Stimulated activated CD8-positive, alpha-beta memory T cell treated with anti-CD3 and anti-CD28 coated beads, Interleukin-15, amount 100 ng/mL, for 48 hours (primary cell): ENCODE measurements around the gene CFAP65.
A peak's percentile ranks its signal among the peaks of the same experiment; 100 is the strongest.

Source experiments
- DNase-seq, 2 donors: peaks; one replicate each; pipeline ENCODE4 v3.0.0-alpha.2; 2020; ENCODE audit warnings: low read depth in 2 of 2

Gene CFAP65

GRCh38 chr2:219030177-219030940 lies 11.0 kb downstream of the CFAP65 start:
- DNase-seq, result no peak

GRCh38 chr2:219029829-219030165 lies 11.5 kb downstream of the CFAP65 start:
- DNase-seq, result peak; percentile 47 to 49

GRCh38 chr2:219028996-219029828 lies 12.1 kb downstream of the CFAP65 start:
- no peak for DNase-seq

- DNase-seq, result no peak
These were observed 13.2 kb downstream of the CFAP65 start for GRCh38 chr2:219028141-219028540.

DNA sequence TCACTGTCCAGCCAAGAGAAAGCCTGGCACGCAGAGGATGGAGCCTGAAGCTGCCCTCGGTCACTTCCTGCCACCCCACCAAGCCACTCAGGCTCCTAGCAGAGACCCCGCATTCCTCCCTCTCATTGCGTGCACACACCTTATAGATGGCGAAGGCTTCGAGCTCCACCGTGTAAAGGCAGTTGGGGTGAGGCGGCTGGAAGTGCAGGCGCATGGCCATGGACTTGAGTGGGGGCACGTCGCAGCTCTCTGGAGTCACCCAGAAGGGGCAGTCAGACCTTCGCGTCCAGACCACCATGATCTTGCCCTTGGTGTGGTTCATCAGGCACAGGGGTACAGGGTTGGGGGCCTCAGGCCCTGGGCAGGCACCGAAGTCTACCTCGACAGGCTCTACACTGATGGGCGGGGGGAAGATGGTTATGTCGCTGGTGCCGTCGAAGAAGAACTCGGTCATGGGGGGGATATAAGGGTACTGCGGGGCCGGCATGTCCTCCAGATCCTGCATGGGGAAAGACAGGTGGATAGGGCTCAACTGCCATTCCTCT lies 13.7 kb downstream of the CFAP65 start:
- DNase-seq, result no peak

DNA sequence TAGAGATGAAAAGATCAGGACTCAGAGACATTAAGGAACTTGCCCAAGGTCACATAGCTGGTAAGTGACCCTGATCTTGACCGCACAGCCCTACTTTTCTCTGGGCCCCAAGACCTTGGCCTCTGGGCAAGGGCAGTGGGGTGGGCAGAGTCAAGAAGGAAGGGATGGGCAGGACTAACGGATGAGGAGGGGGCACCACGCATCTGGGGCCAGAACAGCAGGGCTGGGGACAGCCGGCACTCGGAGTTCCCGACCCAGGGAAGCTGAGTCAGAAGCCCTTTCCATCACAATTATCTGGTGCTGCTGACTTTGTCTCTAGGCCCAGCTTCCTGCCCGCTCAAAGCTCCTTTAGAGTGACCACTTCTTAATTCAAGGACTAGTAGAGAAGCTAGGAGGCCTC lies 14.4 kb downstream of the CFAP65 start:
- no peak for DNase-seq

DNA sequence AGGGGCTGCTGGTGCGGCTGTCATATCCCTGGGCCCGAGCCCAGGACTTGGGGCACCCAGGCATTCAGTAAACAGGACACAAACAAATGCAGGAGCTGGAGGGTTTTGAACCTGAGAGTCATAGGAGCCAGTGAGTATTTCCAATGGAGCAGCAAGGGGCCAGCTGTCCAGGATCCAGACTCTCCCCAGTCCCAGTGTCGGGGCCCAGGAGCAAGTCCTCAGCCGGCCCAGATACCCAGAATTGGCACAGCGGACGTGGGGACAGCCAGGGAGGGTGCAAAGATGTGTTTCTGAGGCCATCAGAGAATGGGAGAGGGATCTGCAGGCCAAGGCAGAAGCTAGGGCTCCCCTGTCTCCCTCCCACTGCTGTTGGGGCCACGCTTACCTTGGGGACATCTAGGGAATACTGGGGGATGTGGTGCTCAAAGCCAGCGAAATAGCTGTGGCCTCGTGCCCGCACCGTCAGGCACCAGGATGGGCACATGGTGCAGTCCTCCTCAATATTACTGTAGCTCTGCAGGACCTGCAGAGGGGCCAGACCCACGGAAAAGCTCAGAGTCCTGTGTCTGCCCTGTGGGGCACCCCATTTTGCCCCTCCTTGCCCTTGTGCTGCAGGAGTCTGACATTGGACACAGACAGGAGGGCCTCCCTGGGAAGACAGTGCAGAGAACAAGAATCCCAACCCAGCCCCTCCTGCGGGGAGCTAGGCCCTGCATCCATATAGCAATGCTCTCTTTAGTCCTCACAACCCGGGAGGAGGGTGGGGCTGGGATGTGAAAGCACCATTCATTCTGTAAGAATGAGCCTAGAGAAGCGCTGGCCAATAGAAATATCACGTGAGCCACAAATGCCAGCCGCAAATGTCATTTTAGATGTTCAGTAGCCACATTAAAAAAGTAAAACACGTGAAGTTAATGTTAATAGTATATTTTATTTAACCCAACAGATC lies 15.4 kb downstream of the CFAP65 start:
- no peak for DNase-seq

DNA sequence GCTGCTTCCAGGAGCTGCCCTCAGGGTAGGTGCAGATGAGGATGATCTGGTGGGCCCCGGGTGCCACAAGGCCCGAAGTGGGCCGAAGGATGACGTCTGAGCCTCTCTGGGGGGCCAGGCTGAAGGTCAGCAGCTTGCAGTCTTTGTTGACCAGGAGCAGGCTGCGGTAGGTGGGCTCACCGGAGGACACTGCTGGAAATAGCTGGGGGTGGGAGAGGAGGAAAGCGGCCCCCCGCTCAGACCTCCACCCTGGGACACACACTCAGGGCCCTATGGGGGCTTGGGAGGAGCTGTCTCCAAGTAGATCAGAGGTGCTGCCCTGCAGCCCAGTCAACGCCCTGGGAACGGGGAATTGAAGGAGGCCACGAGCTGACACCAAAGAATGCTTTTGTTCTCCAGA lies 17.3 kb downstream of the CFAP65 start:
- no peak for DNase-seq

DNA sequence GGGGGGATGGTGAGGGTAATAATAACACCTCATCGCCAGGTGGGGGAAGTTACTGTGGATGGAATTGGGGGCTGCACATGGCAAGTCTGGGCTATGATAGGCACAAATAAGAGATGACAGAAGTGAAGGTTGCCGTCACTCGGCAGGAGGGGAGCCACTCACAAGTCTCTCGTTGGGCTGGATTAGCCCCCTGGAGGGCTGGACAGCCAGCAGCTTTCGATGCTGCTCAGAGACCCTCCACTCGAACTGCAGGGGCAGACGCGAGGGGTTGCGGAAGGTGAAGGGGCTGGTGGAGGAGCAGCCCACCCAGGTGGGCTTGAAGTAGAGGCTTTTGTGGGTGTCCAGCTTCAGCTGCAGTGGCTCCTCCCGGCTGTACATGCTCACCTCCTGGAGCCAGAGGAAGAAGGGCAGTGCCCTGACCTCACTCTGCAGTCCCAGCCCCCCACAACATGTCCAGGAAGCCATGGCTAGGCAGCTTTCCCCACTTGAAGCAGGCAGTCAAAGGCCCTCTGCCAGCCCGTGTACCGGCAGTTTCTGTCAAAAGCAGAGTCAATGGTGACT lies 18.2 kb downstream of the CFAP65 start:
- no peak for DNase-seq

DNA sequence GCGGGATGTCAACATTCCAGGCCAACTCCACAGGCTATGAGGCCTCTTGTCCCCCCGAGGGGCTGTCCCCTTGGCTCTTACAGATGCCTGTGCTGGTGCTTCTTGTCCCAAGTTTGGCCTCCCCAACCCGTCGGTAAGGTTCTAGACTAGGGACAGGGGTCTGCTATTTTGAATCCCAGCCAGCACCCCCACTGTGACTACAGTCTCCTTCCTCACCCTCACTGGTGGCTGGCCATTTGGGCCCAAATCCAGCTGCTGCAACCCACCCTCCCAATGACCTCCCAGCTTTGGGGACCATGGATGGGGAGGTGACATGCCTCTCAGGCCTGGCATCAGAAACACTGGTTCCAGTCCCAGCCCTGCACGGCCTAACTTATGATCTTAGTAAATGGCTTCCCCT lies 18.7 kb downstream of the CFAP65 start:
- DNase-seq, result no peak

DNA sequence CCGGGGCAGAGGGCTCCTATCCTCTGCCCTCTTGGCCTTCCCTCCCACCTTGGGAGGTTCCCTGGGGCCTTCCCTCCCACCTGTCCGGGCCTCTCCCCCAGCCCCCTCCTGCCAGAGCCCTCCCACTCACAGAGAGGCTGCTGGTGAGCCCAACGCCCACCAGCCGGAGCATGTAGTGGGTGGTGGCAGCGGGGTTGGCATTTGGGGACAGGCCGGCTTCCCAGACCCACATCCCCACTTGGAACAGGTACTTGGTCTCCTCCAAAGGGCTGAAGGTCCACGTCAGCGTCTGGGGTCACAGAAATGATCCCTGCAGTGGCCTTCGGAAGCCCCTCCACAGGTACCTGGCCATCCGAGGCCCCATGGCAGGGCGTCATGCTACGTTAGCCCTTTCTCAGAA lies 19.3 kb downstream of the CFAP65 start:
- no peak for DNase-seq

- no peak for DNase-seq
These were observed 19.7 kb downstream of the CFAP65 start for GRCh38 chr2:219021591-219021990.

DNA sequence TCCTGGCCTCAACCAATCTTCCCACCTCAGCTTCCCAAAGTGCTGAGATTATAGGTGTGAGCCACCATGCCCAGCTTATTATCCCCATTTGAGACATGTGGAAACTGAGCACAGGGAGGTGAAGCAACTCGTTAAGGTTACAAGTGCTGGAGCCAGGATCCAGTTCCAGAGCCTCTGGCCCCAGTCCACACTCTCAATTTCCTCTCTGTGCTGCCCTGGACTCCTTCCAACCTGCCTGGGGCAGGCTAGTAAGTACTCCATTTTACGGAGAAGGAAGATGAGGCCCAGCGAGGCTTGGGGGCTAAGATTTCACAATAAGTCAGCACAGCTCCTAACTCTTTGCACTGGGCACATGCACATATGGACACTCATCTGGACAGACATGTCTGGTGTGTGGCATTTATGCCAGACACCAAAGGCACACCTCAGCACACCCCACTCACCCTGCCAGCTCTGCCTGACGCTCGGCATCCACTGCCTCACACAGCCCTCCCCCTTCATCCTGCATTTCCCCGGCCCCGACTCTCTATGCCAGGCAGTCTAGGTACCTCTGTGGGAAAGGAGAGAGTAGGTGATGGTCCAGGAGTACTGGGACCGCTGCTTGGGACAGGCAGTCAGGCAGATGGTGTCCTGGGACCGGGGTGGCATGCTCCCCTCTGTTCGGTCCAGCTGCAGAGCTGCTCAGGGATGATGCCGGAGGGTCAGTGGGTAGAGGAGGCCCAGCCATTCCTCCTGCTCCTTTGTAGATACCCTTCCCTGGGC lies 20.5 kb downstream of the CFAP65 start:
- no peak for DNase-seq

DNA sequence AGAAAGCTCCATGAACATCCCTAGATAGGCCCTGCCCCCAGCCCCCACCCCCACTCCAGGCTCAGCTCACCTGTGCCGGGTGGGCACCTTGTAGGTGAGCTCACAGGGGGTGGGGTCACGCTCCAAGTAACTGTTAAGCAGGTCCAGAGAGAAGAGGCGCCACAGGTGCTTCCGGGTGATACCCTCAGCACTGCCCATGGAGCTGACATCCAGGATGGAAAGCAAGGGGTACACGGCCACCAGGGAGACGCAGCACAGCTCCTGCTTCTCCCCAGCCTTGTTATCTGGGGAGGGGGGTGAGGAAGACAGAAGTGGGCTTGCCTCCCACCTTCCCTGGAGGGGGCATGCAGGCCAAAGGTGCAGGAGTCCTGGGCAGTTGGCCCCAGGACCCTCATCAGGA lies 21.9 kb downstream of the CFAP65 start:
- no peak for DNase-seq

- no peak for DNase-seq
These were observed 22.6 kb downstream of the CFAP65 start for GRCh38 chr2:219018726-219019125.

DNA sequence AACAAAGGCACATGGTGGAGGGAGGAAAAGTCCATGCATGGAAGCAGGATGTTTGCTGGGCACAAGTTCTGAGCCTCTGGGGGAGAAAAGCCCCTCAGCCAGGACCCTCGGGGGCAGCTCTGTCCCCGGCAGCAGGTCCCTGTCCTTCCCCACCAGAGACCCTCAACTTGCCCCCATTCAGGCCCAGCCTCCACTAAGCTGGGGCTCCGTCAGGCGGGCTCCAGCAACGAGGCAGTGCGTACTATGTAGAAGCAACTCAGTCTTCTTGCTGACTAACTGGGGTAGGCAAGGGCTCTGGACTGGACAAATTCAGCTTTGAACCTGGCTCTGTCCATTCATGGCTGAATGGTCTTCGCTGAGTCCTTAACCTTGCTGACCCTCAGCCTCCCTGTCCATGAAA lies 23.0 kb downstream of the CFAP65 start:
- no peak for DNase-seq

DNA sequence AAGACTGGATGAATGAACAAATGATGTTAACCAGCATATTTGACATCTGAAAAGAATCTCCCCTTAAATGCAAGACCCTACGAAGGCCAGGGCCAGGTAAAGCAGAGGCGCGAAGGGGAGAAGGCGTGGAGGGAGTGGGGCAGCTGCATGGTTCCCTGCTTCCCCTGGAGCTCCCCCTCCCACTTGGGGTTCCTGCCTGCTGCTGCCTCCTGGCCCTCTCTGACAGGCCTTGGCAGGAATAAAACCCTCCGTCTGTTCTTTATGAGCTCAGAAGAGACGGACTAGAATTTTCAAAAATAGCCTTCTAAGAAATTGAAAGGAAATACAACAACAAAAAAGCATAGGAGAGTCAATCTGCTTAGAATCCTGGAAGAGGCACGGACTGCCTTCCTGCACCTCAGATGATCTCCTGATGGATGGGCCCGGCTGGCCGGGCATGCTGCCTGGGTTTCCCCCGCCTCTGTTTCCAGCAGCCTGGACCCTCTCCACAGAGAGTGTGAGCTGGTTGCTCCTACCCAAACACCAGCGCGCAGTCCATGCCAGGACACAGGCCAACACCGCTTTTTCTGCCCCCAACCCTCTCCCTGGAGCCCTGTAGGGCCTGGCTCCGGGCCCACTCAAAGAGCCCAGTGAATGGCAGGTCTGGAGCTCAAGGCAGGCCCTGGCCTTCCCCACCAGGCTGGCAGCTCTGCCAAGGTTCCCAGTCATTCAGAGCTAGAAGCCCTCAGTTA lies 23.9 kb downstream of the CFAP65 start:
- DNase-seq, result no peak

DNA sequence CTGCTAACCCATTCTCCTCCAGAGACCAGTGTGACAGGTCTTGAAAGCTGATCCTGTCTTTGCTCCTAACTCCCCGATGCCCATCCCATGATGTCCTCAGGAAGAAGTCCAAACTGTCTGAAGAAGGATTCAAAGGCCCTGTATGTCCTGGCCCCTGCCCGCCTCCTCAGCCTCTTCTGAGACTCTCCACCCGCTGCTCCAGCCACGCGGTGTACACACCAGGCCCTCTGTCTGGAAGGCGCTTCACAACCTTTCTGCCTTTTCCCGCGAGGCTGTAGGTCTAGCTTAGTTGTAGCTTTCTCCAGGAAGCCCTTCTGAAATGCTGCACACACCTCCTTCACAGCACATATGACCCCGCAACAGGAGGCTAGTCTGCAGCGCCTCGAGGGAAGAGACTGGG lies 24.6 kb downstream of the CFAP65 start:
- DNase-seq, result no peak

DNA sequence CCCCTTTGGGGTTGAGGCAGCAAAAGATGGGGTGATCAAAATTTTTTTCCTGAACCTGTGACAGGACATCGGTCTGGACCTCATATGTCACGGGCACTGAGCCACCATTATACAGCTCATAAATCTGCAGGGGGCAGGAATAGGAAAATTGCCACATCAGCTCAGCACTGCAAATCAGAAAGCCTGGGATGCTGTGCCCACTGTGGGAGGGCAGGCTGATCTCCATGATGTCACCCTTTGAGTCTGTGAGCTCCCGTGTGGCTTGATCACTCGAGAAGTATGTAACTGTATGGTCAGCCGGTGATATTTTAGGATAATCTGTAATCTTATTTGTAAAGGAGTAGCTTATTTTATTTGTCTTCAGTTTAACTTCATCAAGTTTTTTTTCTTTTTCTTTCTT lies 30.4 kb downstream of the CFAP65 start:
- no peak for DNase-seq

DNA sequence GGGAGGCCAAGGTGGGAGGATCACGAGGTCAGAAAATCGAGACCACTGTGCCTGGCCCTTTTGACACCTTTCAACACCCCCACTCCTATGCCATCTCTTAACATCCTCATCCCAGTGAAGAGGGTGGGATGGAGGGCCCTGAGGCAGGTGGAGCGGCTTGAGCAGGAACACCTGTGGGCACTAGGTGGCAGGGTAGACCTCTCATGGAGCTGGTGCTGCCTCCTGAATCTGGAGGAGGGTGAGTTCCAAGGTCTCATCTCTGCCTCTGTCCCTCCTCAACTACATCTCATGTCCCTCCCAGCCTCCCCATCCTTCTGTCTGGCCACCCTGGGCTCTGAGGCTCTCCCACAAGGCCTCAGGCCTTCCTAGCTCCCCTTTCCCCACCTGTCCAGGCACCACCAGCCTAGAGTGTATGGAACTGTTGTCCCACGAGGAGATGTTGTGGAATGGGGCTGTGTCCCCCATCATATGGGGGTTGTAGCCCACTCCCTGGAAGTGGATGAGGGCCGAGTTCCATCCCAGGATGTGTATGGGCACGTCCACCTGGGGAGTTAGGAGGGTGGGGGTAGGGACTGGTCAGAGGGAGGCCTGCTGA lies 31.1 kb downstream of the CFAP65 start:
- DNase-seq, result no peak
